GM12874 (cell line): Measurements from ENCODE around the gene RRAGC.

Experiments
- CTCF ChIP-seq: IDR thresholded peaks from 2 replicates; pipeline ENCODE4 v1.5.1; 2011; ENCODE audit warnings: low read depth, mild to moderate bottlenecking, control low read depth, low read length, moderate library complexity; ENCODE audit not compliant: insufficient read depth

RRAGC gene

GRCh38 chr1:38791892-38792291 is 67.7 kb downstream of the RRAGC start:
- TF ChIP-seq CTCF, result no peak

- no peak for TF ChIP-seq CTCF
Observed at GRCh38 chr1:38791164-38791515, 68.4 kb downstream of the RRAGC start.

GRCh38 chr1:38790422-38791163 is 69.0 kb downstream of the RRAGC start:
- TF ChIP-seq CTCF, result no peak

GRCh38 chr1:38789498-38790169 is 69.9 kb downstream of the RRAGC start:
- TF ChIP-seq CTCF, result no peak

GRCh38 chr1:38788341-38789336 is 70.9 kb downstream of the RRAGC start:
- no peak for TF ChIP-seq CTCF
